GM19372 (cell line): ENCODE measurements around the gene H19.

Experiments
- ATAC-seq: cut with Tn5 transposase; IDR thresholded peaks from one replicate; pipeline ENCODE4 v1.9.1; 2021; ENCODE audit warnings: mild to moderate bottlenecking, low read depth, moderate library complexity; ENCODE audit not compliant: unreplicated experiment

H19 gene

DNA sequence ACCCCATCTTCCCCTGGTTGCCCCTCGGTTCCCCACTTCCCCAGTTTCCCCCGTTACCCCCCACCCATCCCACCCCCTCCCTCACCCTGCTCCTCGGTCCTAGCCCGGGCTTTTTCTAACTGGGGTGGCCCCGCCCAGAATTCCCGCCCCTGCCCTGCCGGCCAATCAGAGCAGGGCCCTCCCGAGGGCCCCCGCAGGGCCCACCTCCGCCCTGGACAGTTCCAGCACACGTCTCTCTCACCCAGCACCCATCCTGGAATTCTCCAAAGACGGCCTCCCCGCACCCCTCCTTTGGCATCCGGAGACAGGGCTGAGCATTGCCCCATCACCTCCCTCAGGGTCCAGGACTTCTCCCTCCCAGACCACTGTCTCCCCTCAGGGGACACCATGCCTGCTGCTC lies at the start of gene H19:
Gene H19, minus strand, starts transcription at position 88 of the 400 bp plus-strand sequence.
- ATAC-seq: no peak

DNA sequence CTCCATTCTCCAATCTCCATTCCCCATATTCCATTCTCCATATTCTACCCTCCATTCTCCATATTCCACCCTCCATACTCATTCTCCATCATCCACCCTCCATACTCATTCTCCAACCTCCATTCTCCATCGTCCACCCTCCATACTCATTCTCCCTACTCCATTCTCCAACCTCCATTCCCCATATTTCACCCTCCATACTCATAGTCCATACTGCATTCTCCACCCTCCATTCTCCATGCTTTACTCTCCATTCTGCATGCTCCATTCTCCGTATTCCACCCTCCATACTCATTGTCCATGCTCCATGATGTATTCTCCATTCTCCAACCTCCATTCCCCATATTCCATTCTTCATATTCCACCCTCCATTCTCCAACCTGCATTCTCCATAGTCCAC lies 44.3 kb upstream of the H19 start:
- no peak for ATAC-seq

DNA sequence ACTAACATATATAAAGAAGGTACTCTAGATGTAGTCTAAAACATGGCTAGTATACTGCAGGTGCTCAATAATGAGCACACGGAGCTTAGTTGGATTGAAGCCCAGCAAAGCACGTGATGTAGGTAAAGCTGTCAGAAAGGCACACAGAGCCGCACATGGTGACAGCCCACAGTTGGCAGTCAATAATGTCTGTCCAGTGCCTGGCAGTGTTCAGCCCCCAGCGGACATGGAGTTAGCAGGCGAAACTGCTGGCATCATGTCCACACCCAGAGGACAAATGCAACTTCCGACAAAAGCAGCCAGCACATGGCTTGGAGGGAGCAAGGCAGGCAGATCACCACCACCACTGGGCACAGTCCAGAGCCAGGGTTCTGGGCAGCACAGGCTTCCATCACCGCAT lies 43.5 kb upstream of the H19 start:
- ATAC-seq: no peak

DNA sequence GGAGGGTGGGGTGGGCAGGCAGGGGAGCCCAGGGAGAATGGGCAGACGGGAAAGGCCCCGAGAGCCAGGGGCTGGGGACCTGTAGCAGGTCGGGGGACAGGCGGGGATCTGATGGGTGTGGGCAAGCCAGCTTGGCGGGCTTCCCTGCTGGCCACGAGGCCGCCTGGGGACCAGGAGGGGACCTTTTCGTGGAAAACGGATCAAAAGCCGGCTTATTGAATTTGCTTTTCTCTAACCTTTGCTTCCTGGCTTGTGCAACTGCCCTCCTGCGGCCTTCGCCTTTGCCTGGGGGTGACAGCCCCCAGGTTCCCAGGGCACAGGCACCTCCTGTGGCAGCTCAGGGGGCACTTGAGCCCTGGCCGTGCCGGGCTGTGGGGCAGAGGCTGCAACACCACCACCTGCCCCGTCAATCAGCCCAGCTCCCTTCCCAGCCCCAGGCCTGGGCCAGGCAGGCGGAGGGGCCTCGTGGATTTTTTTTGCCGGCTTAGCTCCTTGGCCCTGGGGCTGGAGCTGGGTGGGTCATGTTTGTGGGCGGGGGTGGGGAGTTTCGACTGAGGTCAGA lies 41.6 kb upstream of the H19 start:
- ATAC-seq: no peak

DNA sequence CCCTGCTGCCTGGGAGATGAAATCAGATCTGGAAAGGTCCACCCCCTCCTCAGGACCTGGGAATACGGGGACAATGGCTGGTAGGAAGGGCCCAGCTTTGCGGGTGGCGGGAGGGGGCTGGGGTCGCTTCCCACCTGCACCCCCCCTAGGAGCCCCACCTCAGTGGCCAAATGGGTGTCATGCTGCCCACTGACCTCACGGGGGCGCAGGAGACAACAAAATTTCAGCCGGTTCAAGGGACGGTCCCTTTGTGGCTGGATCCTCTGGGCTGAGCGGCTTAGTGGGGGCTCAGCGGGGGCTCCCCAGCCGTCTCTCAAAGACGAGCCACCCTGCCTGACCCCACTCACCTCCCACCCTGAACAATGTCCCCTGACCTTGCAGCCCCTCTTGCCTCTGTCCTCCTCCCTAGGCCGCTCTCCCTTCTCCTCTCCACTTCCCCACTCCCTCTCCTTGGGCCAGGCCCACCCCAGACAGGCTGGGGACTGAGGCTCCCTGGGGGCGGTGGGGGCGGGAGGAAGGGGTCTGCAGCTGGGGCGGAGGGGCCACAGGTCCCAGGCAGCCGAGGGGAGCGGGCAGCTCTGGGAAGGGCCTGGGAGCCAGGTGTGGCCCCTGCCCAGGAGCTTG lies 39.3 kb upstream of the H19 start:
- ATAC-seq: no peak

DNA sequence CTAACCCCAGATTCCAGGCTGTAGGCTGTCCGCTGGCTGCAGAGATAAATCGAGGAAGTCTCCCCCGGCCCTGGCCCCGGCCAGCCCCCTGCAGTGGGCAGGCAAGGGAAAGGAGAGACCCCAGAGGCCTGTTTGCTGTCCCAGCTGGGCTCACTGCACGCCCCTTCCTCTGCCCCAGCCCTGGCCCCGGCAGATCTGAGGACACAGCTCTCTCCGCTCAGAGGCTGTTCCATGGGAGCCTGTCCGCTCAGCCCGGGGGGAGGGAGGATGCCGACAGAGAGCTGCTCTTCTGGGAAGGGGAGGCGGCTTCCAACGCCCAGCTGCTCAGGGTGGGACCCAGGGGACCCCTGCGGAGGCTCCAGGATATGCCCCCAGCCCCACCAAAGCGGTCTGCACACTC lies 37.7 kb upstream of the H19 start:
- ATAC-seq: no peak

DNA sequence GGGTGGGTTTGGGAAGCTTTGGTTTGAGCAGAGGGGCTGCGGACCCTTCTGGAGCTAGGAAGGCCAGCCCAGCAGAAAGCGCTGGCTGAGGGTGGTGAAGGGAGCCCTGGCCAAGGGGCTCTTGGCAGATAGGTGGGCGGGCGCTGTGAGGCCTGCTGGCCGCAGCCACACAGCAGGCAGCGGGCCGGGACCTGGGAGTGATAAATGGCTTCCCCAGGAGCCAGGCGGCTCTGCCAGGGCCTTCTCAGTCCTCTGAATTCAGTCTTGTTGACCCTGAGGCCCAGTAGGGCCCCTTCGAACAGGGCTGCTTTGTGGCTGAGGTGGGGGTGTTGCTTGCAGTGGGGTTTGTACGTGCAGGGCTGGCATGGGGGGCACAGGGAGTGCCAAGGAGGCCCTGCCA lies 33.4 kb upstream of the H19 start:
- ATAC-seq: no peak

DNA sequence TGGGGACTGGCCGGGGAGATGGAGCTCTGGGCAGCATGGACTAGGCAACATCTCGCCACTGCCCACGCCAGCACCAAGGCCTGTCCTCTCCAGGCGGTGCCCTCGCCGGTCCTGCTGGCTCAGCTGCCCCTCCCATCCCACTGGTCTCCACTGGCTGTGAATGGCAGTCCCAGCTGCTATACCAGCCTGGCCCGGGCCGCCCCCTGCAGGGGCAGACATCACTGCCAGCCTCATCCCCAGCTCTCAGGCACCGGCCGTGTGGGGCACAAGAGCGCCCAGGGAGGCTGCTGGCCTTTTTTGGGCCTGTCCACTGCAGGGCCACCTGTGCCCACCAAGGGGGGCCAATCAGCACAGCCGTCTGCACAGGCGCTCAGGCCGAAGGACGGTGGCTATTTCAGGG lies 30.1 kb upstream of the H19 start:
- no peak for ATAC-seq

DNA sequence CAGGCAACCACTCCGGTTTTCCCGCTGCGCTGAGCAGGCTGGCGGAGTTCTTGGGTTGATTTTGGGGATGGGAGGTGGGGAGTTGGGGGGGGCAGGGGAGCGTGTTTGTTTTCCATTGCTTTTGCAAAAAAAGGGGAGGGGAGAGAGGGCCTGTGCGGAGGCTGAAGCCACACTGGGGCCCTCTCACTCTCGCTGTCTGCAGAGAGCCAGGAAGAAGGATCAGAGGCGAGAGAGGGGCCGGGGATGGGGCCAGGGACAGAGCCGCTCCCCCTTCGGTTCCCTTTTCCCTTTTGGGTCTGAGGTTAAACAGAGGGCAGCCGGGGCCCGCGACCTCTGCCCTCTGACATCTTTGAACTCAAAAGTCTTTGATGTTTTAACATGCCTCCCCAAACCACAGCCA lies 17.4 kb upstream of the H19 start:
- ATAC-seq: no peak

DNA sequence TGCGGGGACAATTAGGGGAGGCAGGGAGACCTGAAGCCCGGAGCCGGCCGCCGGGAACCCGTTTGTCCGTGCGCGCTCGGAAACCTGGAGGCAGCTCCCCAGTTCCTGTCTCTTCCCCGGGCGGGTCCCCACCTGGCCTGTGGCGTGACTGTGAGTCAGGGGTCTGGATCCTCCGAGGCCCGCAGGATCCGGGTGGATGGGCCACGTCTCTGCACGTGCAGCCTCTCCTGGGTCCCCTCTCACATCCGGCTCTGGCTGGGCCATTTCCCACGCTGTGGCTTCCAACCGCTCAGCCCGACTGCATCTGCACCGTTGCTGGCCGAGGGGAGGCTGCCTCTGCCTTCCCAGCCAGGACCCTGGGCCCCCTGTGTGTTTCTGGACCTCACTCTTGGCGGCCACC lies 14.8 kb upstream of the H19 start:
- no peak for ATAC-seq

DNA sequence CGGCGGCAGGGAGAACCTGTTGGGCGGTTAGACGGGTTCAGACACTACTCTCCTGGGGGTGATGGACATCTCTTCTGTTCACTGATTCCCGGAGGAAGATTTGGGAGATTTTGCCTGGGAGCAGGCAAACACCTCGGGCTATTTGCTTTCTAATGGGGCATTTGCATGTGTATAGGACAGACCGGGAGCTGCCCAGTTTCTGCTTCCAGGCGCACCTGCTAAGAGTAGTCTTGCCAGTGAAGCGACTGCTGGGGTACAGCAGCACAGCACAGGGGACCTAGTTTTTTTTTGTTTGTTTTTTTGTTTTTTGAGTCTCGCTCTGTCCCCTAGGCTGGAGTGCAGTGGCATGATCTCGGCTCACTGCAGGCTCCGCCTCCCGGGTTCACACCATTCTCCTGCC lies 6.8 kb upstream of the H19 start:
- no peak for ATAC-seq

DNA sequence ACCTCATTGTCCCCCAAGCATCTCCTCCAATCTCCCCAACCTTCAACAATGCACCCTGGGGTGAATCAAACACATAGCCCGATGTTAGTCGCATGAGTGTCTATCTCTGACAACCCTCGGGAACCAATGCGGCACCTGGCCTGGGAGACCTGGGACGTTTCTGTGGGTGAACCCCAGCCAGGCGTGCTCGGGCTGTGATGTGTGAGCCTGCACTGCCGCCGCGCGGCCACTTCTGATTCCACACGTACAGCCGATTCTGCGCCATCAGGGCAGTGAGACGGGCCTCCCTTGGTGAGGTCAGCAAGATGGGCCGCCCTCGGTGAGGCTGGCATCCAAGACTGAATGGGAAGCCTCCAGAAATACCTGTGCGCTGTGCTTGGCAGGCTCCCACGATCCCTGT lies 5.2 kb upstream of the H19 start:
- ATAC-seq: no peak

DNA sequence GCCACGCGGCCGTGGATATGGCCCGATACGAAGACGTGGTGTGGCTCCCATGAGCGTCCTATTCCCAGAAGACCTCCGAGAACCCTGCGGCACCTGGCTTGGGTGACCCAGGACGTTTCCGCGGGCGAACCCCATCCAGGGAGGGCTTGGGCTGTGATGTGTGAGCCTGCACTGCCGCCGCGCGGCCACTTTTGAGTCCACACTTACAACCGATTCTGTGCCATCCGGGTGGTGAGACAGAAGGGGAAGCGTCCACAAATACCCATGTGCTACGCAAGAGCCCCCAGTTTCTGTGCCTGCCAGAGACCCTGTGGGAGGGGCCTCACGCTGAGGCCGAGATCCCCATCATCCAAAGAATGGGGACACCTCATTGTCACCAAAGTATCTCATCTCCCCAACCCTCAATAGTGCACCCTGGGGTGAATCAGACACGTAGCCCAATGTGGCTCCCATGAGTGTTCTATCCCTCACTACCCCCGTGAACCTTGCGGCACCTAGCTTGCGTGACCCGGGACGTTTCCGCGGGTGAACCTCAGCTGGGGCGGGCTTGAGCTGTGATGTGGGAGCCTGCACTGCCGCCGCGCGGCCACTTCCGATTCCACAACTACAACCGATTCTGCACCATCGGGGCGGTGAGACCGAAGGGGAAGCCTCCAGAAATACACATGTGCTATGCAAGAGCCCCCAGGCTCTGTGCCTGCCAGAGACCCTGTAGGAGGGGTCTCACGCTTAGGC lies 4.6 kb upstream of the H19 start:
- ATAC-seq: no peak

DNA sequence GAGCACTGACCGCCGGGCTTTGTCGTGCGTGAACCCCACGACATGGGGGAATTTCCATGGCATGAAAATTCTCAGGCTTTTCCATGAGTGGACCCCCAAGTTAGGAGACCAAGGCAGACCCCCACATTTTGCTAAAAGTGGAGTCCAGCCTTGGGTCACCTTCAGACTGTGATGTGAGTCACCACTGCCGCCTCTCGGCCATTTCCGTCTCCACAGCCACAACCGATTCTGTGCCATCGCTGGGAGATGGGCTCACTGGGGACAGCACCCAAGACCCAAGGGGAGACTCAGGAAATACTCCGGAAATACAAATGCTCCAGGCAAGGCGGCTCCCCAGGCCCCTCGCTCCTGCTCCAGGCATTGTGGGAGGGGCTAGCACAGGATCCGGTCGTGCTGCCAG lies 1.2 kb upstream of the H19 start:
- no peak for ATAC-seq

DNA sequence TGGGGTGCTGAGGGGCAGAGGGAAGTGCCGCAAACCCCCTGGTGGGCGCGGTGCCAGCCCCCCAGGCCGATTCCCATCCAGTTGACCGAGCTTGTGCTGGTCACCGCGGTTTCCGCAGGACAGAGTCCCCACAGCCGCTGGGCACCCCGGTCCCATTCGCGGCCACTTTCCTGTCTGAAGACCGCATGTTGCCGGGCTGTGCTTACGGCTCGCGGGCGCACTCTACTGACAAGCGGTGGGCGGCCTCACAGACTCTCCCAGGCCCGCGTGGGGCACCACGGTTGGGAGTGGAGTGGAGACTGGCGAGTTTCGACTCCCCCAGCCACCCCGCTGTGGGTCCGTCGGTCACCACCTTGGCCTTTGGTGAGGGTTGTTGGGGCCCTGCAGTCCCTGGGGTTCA lies 648 bp upstream of the H19 start:
- no peak for ATAC-seq

DNA sequence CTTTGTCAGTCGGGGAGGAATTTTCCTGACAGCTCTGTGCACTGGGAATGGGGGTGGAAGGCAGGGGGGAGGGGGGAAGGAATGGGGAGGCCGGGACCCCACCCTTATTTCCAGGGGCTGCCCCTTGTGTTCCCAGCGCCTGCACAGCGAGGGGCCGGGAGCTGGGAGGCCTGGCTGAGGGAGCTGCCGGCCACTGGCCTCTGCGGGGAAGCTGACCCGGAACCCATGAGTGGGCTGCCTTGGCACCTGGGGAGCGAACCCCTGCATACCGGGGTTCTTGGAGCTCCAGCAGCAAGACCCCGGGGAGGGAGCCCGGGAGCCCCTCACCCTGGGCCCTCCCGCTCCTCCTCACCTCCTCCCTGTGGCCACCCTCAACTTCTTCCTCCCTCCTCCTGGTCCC lies 3.5 kb downstream of the H19 start:
- ATAC-seq: no peak

DNA sequence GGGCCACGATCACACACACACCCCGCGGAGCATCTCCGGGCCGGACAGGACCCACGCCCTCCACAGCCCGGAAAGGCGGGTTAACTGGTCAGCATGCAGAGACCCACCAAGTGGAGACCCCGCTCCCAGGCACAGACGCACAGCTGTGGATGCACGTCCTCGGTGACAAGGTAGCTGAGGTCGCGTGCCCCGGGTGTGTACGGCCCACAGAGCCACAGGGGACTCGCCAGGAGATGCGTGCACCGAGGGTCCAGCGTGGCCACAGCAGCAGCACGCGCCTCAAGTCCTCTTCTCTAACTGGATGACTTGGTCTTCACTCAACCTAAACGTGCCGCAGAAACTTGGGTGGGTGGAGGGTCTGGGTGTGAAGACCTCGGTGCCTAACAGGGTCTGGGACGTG lies 5.5 kb downstream of the H19 start:
- no peak for ATAC-seq

DNA sequence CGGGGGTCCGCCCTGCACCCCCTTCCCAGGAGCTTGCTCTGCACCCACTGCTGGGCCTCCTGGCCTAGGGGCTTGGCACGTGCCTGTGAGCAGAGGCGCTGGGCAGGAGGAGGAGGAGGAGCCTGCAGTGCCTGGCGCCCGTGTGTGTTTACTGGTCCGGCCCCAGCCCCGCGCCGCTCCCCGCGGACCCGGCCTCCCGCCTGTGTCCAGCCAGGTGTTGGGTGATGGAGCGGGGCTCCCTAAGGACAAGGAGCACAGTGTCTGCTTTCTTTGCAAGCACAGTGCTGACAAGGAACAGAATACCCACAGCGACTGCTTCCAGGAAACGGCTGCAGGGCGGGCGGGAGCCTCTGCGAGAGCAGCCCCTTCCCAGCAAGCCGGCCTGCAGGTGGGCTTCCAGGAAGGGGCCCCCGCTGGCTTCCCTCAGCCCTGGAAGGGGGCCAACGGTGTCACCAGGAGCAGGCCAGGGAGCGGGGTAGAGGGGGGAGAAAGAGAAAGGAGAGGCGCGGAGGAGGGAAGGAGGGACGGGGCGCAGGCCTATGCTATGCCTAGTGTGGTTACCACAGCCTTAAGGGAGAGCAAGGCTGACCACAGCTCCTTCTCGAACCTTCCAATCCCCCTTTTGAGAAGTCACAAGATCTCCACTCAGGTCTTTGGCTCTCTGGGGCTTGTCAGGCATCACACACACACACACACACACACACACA lies 6.6 kb downstream of the H19 start:
- ATAC-seq: no peak

DNA sequence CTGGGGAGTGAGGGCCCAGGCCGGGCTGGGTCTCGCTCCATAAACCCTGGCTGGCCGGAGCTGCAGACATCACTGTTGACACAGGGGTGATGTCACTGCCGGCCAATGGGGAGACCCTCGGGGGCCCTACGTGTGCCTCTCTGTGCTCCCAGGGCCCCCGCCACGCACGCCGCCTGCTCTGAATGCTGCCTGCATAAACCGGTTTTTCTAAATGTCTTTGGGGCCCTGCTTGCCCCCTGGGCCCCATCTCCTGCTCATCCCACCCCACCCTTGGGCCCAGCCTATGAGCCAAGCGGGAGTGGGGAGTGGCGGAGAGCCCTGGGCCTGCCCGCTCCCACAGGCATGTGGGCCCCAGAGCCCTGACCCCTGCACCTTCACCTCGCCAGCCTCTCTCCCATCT lies 7.7 kb downstream of the H19 start:
- no peak for ATAC-seq

DNA sequence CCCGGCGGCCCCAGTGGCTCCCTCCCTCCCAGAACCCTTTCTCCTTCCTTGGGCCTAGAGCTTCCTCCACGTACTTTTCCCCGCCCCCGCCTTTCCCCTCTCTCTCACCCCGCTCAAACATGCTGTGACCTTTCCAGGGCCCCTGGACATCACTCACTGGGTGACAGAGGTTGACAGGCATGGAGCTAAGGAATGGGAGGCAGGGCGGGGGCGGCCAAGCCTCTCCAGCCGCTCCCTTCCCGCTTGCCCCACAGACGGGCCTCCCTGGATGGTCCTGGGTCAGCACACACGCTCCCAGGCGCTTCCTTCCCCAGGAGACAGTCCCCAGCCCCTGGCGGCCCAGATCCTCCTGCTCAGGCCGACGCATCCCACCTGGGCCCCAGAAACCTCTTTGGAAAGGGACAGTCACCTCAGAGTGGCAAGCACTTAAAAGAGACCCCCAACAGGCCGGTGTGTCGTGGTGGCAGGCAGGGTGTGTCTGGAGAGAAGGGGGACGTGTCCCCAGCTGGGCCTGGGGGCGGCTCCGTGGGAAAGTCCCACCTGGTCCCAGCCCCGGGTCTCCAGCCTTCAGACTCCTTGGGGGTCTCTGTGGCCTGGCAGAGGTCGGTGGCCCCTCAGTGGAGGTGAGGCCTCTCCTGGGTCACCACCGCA lies 8.8 kb downstream of the H19 start:
- no peak for ATAC-seq

DNA sequence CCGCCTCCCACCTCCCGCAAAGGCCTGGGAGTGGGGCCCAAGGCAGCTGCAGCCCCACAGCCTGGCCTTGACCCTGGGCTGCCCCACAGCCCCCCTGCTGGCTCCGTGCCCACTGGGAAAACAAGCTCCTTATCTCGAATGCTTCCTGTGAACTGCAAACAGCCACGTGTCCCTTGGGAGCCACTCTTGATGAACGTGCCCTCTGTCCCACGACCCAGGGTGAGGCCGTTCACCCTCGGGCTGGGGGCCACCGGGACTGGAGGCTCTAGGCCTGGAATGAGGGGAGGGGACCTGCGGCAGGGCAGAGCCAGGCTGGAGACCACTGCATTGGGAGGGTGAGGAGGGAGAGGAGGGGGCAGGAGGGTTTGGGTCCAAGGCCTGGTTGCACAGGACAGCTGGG lies 9.5 kb downstream of the H19 start:
- no peak for ATAC-seq
